Tibial artery (tissue), 4 donors: Measurements from ENCODE around the gene SFTA2.
A peak's percentile ranks its signal among the peaks of the same experiment; 100 is the strongest.

Experiments
- DNase-seq, 2 donors: peaks; one replicate each; pipeline ENCODE4 v3.0.0-alpha.2; 2019
- H3K27ac ChIP-seq, 2 donors: fragments of 200-600 bp; sonication (generic) in 1 of 2; 1 replicate in 1 of 2; 2 replicates in 1 of 2; pipeline ENCODE4 v1.5.1; 2018 to 2019; ENCODE audit warnings: mild to moderate bottlenecking in 1 of 2
- H3K27me3 ChIP-seq, 2 donors: fragments of 200-600 bp; sonication (generic) in 1 of 2; one replicate each; pipeline versions ENCODE4 v1.5.1 to v1.6.0; 2016 to 2019
- H3K36me3 ChIP-seq, 3 donors: fragments of 200-600 bp; sonication (generic) in 2 of 3; one replicate each; pipeline ENCODE4 v1.5.1; 2016 to 2019; ENCODE audit warnings: mild to moderate bottlenecking in 2 of 3
- H3K4me1 ChIP-seq, 4 donors: fragments of 200-600 bp; sonication (generic) in 2 of 4; 1 replicate in 3 of 4; 2 replicates in 1 of 4; pipeline ENCODE4 v1.5.1; 2016 to 2019
- H3K4me3 ChIP-seq, 2 donors: fragments of 200-600 bp; sonication (generic) in 1 of 2; 1 replicate in 1 of 2; 2 replicates in 1 of 2; pipeline ENCODE4 v1.5.1; 2018 to 2019; ENCODE audit warnings: mild to moderate bottlenecking in 2 of 2
- H3K9me3 ChIP-seq, 3 donors: fragments of 200-600 bp; sonication (generic) in 1 of 3; one replicate each; pipeline ENCODE4 v1.5.1; 2016 to 2019
- CTCF ChIP-seq, 2 experiments: fragments of 200-600 bp in 1 of 2; fragments of 450-650 bp in 1 of 2; IDR thresholded peaks; one replicate each; pipeline ENCODE4 v1.5.1; 2017 to 2019; ENCODE audit warnings: antibody characterized with exemption in 2 of 2, mild to moderate bottlenecking in 1 of 2, moderate library complexity in 1 of 2
- intact Hi-C: fragments of 100-400 bp; cut with DNase I; formaldehyde crosslinking; loops from one replicate; pipeline ENCODE4 v1.15.0; 2023; ENCODE audit warnings: low total_unique reads

Gene SFTA2

DNA sequence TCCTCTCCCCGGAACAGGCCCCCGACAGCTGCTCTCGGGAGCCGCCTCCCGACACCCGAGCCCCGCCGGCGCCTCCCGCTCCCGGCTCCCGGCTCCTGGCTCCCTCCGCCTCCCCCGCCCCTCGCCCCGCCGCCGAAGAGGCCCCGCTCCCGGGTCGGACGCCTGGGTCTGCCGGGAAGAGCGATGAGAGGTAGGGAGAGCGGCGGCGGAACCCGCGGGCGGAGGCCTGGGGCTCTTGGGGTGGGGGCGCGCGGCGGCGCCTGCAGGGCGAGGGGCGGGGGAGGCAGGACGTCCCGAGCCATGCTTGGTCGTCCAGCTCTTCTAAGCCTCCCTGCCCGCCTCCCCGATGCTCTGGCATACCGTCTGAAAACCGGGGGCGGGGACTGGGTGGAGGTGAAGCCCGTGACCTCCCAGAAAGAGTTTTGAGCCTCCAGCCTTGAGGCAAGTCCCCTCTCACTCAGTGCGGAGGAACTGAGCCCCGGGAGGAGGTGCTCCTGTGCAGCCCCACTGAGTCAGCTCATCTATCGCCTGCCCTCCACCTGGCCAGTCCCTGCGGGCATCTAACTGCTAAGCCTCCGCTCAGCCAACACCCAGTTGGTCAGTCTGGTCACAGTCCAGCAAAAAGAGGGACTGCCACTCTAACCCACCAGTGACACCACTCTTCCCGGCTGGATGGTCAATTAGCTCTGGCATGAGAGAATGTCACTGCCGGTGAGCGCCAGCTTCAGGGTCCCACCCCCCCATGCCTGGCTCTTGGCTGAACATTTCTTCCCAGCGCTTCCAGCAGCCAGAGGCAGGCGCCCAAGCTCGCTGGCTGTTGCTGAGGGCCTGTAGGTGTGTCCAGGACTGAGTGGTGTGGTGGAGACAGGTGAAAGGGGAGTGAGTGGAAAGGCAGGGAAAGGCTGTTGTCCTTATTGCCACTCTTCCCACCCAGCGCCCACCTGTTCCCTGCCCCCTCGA lies 47.2 kb downstream of the SFTA2 start:
- no peak for TF ChIP-seq CTCF (IDR thresholded peaks at IDR 0.05)
- Histone ChIP-seq H3K27me3 (no peaks in the 10 kb centered on the region), H3K4me1 (peaks cover 0 to 76% (median 40%) of the 10 kb centered on the region in 4 donors), H3K4me3 (peak overlapping the region; percentile 87 to 88), H3K9me3 (no peaks in the 10 kb centered on the region), H3K36me3 (peaks cover 4 to 13% (median 12%) of the 10 kb centered on the region in 3 donors), H3K27ac (peak overlapping the region; percentile 93 to 98)
- DNase-seq: peak; percentile 50 to 81
- intact Hi-C loops: loop anchor here (5.0 kb wide), 2 partner anchors 58 to 142 kb away; partner anchors contain the start of genes FLOT1 and IER3

DNA sequence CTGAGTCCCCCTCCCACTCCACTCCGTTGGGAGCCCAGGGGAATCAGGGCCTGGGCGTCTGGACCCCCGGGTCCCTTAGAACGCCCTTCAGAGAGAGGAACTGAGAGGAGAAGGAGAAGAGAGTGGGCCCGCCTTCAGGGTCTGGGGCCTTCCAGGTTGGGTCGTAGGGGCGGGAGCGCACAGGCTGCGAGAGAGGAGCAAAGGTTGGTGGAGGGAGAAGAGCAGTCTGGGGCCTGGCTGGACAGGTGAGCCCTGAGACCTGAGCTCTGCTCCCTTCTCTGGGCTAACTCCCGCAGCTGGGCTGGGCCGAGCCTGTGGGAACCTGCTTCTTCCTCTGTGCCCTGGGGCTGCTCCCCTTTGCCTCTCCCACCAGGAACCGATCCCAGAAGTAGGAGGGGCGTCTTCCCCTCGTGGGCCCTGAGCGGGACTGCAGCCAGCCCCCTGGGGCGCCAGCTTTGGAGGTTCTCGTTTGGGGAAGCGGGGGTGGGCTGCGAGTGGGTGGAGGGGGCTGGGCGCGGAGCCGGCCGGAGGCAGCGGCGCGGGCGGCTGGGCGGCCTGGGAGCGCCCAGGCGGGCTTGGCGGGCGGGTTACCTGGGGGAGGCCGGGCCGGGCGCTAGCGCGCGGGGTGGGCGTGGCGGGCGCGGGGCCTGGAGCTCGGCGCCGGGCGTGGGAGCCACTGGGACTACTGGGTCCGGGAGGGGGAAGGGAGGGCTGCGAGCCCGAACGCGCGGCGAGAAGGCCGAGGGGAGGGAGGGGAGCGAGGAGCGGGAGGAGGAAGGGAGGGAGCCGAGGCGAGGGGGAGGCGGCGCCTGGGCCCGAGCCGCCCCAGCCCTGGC lies 48.1 kb downstream of the SFTA2 start, which contains the start of gene DDR1:
TSS of gene DDR1 (plus strand) at position 835 of the 836 bp plus-strand sequence. CDS start 4,211 bp downstream, outside the sequence.
- Histone ChIP-seq H3K9me3 (no peaks in the 10 kb centered on the region), H3K27me3 (no peaks in the 10 kb centered on the region), H3K4me3 (peak within 1 kb of the TSS; percentile 87 to 88), H3K36me3 (peaks cover 0 to 4% (median 3%) of the 10 kb centered on the region in 3 donors), H3K27ac (peak within 1 kb of the TSS; percentile 93 to 98), H3K4me1 (peaks cover 0 to 69% (median 40%) of the 10 kb centered on the region in 4 donors)
- intact Hi-C loops: loop anchor here (5.0 kb wide), 2 partner anchors 57 to 142 kb away; partner anchors contain the start of genes FLOT1 and IER3
- peak; percentile 60 to 92 for DNase-seq
- no peak for TF ChIP-seq CTCF (IDR thresholded peaks at IDR 0.05)

DNA sequence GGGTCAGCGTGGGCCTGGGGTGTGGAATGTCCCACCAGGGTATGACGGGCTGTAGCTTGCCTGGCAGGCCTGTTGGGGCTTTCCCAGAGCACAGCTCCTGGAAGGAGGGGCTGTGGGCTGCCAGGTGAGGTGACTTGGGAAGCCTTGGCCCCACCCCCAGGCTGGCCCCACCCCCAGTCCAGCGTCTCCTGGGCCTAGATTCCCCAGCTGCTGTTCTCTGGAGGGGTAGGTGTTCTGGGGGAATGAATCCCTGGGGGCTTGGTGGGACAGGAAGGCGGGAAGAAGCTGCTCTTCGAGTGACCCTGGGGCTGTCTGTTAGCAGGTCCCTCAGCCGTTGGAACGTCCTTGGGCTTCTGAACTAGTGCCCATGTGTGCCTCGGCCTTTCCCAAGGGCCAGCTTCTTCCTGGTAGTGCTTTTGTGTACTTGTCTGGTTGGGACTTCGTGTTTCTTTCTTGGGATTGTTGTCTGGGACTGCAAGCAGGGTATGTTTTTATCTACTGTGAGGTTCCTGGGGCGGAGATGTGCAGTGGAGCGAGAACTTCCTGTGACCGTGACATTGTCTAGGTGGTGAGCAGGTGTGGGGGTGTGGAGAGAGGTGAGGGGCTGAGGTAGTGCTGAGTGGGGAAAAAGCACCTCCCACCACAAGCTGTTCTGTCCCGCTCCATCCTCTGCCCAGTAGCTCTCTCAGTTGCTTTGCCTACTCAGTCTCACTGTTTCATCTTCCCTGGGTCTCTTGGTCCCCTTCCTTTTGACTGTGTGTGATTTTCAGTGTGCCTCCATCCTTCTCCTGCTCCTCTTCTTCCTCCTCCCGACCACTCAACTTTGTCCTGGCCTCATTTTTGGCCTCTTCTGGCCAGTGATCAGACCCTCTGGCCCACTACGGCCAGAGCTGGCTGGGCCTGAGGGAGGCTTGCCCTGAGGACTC lies 48.9 kb downstream of the SFTA2 start:
- Histone ChIP-seq H3K4me1 (peaks cover 0 to 66% (median 37%) of the 10 kb centered on the region in 4 donors), H3K4me3 (peak overlapping the region; percentile 87 to 88), H3K36me3 (no peaks in the 10 kb centered on the region), H3K9me3 (no peaks in the 10 kb centered on the region), H3K27ac (peak overlapping the region; percentile 93 to 98), H3K27me3 (no peaks in the 10 kb centered on the region)
- DNase-seq: peak in 1 of 2 donors; percentile 68
- intact Hi-C loops: loop anchor here (5.0 kb wide), 2 partner anchors 56 to 141 kb away; partner anchors contain the start of genes FLOT1 and IER3
- no peak for TF ChIP-seq CTCF (IDR thresholded peaks at IDR 0.05)

DNA sequence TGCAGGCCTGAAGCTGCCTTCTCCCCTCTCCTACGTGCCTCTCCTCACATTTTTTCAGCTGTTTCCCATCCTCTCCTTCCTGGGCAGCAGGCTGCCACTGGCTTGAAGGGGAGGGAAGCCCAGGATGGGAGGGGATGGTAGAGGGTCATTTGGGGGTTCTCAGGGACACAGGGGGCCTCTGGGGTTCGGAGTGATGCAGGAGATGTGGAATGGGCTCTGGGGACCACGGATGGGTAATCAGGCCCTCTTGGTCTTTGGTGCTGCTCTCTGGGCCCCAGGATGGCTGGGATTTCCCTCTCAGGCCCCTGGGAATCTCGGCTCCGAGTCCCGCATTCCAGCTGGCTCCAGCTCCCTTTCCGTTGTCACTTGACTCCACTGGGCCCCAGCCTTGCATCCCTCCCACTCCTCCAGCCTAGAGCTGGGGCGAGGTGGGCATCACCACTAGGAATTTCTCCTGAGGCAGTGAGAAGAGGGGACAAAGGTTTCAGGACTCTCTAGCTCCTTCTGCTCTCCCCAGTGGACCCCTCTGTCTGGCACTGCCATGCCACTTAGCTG lies 49.7 kb downstream of the SFTA2 start:
- H3K27me3 ChIP-seq: no peaks in the 10 kb centered on the region
- no peaks in the 10 kb centered on the region for H3K36me3 ChIP-seq
- no peak for TF ChIP-seq CTCF (IDR thresholded peaks at IDR 0.05)
- H3K4me1 ChIP-seq: peaks cover 0 to 70% (median 40%) of the 10 kb centered on the region in 4 donors
- H3K9me3 ChIP-seq: no peaks in the 10 kb centered on the region
- DNase-seq: peak in 1 of 2 donors; percentile 74
- intact Hi-C loops: loop anchor here (5.0 kb wide), 2 partner anchors 55 to 140 kb away; partner anchors contain the start of genes FLOT1 and IER3
- H3K27ac ChIP-seq: peak overlapping the region; percentile 93 to 98
- H3K4me3 ChIP-seq: no peak overlapping the region
